Measurements from ENCODE around the gene FH.

- TF ChIP-seq, protein P1, sequence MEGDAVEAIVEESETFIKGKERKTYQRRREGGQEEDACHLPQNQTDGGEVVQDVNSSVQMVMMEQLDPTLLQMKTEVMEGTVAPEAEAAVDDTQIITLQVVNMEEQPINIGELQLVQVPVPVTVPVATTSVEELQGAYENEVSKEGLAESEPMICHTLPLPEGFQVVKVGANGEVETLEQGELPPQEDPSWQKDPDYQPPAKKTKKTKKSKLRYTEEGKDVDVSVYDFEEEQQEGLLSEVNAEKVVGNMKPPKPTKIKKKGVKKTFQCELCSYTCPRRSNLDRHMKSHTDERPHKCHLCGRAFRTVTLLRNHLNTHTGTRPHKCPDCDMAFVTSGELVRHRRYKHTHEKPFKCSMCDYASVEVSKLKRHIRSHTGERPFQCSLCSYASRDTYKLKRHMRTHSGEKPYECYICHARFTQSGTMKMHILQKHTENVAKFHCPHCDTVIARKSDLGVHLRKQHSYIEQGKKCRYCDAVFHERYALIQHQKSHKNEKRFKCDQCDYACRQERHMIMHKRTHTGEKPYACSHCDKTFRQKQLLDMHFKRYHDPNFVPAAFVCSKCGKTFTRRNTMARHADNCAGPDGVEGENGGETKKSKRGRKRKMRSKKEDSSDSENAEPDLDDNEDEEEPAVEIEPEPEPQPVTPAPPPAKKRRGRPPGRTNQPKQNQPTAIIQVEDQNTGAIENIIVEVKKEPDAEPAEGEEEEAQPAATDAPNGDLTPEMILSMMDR (conservative IDR thresholded peaks at IDR 0.05; ENCODE audit: low read length) = no peak
- no peak for TF ChIP-seq EZH2phosphoT487 (IDR thresholded peaks at IDR 0.05; ENCODE audit: borderline replicate concordance)
Measured at GRCh38 chr1:241482761-241483250, 36.7 kb downstream of the FH start.
